Muscle of leg (tissue), 9 donors: ENCODE data around the gene XRN2. TPM values are rescaled to one million over a fixed set of nuclear protein-coding genes. Genes with fewer than 3 reads are reported as not detected.

Experiments
- polyA plus RNA-seq, 8 donors: library from polyadenylated mRNA; unstranded; fragments of 120-200 nt; gene quantifications; one replicate each; pipeline versions ENCODE4 v1.2.1 to v1.2.3, GENCODE V29; 2013; ENCODE audit warnings: inconsistent platforms in 1 of 8, low replicate concordance in 1 of 8; ENCODE audit not compliant: insufficient read length in 8 of 8, insufficient read depth in 1 of 8
- total RNA-seq: library from RNA; stranded (reverse); fragments of 120-200 nt; gene quantifications from one replicate; pipeline ENCODE4 v1.2.4, GENCODE V29; 2013

The XRN2 gene
- total and polyA plus RNA-seq, 9 donors = 39.4 to 51.6 (median 46.7) TPM

Other genes with a start within 250 kb of the XRN2 start
- gene LINC00237, start 197.0 kb upstream of the XRN2 start, total RNA-seq = 0.18 TPM
- under 1 TPM in 6 of 8 donors, not detected in 2; 0.09 to 0.45 (median 0.24) TPM for gene LINC00237, start 197.0 kb upstream of the XRN2 start, polyA plus RNA-seq
- 18.5 TPM for gene KIZ, start 177.2 kb upstream of the XRN2 start, total RNA-seq
- gene KIZ, start 177.2 kb upstream of the XRN2 start, polyA plus RNA-seq = 10 to 100 TPM; 12.8 to 17.8 (median 15.3) TPM
- not detected for gene NKX2-4, start 94.2 kb downstream of the XRN2 start, total RNA-seq
- gene NKX2-4, start 94.2 kb downstream of the XRN2 start, polyA plus RNA-seq = under 1 TPM in 1 of 8 donors, not detected in 7; 0.05 TPM
- 0.04 TPM for gene NKX2-2, start 210.7 kb downstream of the XRN2 start, total RNA-seq
- gene NKX2-2, start 210.7 kb downstream of the XRN2 start, polyA plus RNA-seq = under 1 TPM; 0.08 to 0.35 (median 0.21) TPM